ENCODE data around the gene ART1. TPM values are rescaled to one million over a fixed set of nuclear protein-coding genes. Genes with fewer than 3 reads are reported as not detected.

ART1 gene
- total and polyA plus RNA-seq, 2 of the 8 experiments (the other 6 are each of a cell fraction or from before 2014, with no cell fraction given) = not detected

DNA sequence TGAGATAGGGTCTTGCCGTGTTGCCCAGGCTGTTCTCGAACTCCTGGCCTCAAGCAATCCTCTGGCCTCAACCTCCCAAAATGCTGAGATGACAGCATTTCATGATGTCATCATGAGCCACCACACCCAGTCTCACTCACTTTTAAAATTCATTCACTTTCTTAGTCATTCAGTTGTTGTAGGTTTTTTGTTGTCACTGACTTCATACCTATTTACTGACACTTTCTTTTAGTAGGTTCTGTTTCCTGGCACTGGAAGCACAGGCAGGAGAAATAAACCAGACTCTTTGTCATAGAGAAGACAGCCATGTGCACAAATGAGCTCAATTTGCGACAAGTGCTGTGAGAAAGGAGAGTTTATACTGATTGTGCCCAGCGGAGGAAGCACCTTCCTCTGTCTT is 13.6 kb upstream of the ART1 start (continued):
- TF ChIP-seq, protein P1, sequence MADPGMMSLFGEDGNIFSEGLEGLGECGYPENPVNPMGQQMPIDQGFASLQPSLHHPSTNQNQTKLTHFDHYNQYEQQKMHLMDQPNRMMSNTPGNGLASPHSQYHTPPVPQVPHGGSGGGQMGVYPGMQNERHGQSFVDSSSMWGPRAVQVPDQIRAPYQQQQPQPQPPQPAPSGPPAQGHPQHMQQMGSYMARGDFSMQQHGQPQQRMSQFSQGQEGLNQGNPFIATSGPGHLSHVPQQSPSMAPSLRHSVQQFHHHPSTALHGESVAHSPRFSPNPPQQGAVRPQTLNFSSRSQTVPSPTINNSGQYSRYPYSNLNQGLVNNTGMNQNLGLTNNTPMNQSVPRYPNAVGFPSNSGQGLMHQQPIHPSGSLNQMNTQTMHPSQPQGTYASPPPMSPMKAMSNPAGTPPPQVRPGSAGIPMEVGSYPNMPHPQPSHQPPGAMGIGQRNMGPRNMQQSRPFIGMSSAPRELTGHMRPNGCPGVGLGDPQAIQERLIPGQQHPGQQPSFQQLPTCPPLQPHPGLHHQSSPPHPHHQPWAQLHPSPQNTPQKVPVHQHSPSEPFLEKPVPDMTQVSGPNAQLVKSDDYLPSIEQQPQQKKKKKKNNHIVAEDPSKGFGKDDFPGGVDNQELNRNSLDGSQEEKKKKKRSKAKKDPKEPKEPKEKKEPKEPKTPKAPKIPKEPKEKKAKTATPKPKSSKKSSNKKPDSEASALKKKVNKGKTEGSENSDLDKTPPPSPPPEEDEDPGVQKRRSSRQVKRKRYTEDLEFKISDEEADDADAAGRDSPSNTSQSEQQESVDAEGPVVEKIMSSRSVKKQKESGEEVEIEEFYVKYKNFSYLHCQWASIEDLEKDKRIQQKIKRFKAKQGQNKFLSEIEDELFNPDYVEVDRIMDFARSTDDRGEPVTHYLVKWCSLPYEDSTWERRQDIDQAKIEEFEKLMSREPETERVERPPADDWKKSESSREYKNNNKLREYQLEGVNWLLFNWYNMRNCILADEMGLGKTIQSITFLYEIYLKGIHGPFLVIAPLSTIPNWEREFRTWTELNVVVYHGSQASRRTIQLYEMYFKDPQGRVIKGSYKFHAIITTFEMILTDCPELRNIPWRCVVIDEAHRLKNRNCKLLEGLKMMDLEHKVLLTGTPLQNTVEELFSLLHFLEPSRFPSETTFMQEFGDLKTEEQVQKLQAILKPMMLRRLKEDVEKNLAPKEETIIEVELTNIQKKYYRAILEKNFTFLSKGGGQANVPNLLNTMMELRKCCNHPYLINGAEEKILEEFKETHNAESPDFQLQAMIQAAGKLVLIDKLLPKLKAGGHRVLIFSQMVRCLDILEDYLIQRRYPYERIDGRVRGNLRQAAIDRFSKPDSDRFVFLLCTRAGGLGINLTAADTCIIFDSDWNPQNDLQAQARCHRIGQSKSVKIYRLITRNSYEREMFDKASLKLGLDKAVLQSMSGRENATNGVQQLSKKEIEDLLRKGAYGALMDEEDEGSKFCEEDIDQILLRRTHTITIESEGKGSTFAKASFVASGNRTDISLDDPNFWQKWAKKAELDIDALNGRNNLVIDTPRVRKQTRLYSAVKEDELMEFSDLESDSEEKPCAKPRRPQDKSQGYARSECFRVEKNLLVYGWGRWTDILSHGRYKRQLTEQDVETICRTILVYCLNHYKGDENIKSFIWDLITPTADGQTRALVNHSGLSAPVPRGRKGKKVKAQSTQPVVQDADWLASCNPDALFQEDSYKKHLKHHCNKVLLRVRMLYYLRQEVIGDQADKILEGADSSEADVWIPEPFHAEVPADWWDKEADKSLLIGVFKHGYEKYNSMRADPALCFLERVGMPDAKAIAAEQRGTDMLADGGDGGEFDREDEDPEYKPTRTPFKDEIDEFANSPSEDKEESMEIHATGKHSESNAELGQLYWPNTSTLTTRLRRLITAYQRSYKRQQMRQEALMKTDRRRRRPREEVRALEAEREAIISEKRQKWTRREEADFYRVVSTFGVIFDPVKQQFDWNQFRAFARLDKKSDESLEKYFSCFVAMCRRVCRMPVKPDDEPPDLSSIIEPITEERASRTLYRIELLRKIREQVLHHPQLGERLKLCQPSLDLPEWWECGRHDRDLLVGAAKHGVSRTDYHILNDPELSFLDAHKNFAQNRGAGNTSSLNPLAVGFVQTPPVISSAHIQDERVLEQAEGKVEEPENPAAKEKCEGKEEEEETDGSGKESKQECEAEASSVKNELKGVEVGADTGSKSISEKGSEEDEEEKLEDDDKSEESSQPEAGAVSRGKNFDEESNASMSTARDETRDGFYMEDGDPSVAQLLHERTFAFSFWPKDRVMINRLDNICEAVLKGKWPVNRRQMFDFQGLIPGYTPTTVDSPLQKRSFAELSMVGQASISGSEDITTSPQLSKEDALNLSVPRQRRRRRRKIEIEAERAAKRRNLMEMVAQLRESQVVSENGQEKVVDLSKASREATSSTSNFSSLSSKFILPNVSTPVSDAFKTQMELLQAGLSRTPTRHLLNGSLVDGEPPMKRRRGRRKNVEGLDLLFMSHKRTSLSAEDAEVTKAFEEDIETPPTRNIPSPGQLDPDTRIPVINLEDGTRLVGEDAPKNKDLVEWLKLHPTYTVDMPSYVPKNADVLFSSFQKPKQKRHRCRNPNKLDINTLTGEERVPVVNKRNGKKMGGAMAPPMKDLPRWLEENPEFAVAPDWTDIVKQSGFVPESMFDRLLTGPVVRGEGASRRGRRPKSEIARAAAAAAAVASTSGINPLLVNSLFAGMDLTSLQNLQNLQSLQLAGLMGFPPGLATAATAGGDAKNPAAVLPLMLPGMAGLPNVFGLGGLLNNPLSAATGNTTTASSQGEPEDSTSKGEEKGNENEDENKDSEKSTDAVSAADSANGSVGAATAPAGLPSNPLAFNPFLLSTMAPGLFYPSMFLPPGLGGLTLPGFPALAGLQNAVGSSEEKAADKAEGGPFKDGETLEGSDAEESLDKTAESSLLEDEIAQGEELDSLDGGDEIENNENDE (IDR thresholded peaks at IDR 0.05; ENCODE audit: insufficient replicate concordance, low read length) = no peak
- TF ChIP-seq GTF2F1 (IDR thresholded peaks at IDR 0.05; ENCODE audit: borderline replicate concordance, low read depth, low read length) (no peak), JUN (IDR thresholded peaks at IDR 0.05; ENCODE audit: low read depth, low read length) (no peak), SIX5 (IDR thresholded peaks at IDR 0.05; ENCODE audit: low read depth, low read length) (no peak), RAD21 (IDR thresholded peaks at IDR 0.05 in 1 of 2, conservative IDR thresholded peaks at IDR 0.05 in 1 of 2; ENCODE audit: low read depth in 2 of 2, low read length in 2 of 2) (no peak), SIRT6 (IDR thresholded peaks at IDR 0.05; ENCODE audit: low read length) (no peak), KDM4A (IDR thresholded peaks at IDR 0.05; ENCODE audit: low read depth, low read length, severe bottlenecking) (no peak)

Data from H1 (cell line).